UCSD-AML1 (cell line): ENCODE results near the gene GBX1.

Experiments
- DNase-seq: peaks from one replicate; lab custom pipeline; 2025; ENCODE audit not compliant: unreplicated experiment; lab: John Stamatoyannopoulos, UW

Gene GBX1

DNA sequence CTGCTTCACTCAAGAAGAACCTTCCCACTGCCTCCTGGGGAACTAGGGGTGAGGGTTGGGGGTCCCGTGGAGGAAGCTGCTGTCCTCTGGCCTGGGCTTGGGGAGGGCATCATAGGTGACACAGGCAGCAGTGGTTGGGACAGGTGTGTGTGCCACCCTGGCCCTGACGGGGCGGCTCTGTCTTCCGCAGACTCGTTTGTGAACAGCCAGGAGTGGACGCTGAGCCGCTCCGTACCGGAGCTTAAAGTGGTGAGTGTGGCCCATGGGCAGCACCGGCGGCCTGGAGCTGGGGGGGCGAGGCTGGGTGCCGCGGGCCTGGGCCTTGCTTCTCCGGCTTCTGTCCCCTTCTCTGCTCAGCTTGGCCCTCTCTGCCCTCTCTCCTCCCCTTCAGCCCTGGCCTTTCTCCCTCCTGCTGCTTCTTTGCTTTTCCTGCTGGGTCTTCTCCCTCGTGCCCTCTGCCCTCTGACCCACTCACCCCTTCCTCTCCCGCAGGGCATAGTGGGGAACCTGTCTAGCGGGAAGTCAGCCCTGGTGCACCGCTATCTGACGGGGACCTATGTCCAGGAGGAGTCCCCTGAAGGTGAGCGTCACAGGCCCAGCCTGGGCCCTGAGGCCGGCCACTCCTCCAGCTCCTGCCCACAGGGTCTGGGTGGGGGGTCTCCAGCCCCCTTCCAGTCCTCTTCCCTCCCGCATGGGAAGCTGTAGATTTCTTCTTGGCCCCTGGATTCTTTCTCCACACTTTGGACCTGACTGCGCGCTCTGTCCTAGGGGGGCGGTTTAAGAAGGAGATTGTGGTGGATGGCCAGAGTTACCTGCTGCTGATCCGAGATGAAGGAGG, 50.7 kb downstream of the GBX1 start:
- no peak for DNase-seq

DNA sequence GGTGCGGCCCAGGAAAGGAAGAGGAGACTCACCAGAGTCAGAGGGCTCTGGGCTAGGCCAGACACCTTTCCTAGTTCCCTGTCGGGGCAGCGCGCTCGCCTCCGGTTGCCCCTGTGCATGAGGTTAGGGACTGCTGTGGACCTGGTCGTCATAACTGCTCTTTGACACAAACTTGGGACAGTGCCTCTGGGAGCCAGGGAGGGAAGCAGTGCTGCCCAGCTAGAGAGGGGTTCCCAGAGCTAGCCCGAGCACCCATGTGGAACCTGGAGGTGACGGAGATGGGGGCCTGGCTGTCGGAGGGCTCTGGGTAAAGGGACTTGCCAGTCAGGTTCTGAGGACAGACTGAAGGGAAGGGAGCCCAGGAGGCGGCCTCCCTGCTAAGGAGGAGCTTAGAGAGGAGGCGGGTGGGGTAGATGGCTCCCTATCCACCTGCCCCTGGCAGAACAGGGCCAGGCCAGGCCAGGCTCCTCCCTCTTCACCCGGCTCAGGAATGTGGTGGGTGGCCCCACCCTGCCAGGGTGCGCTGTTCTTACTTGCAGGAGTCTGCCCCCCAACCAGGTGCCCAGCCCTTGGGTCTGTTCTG, 51.6 kb downstream of the GBX1 start:
- DNase-seq = no peak

DNA sequence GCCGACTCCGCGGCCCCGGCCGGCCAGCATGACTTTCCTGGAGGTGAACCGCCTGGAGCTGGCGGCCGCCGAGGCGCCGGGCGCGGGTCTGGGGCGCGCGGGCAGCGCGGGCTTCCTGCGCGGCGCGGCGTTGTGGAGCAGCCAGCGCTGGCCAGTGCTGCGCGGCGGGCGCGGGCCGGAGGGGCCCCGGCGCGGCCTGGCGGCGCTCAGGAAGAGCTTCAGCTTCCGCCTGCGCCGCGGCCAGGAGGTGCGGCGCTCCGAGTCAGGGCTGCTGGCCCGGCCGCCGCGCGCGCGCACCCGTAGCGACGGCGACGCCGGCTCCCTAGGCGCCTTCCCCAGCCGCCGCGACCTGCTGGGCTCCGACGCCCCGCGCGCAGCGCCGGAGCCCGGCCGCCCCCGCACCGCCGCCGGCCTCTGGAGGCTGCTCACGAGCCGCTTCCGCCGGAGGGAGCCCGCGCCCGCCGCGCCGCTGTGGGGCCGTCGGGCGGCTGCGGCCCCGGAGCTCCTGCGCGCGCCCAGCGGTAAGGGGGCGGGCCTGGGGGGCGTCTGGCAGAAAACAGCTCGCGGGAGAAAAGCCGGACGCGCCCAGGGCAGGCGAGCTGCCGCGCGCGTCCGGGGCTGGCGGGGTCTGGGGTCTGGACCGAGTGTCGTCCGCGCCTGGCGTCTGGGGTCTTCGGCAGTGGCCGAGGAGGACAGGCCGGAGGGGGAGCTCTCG, 52.2 kb downstream of the GBX1 start:
- DNase-seq = no peak

DNA sequence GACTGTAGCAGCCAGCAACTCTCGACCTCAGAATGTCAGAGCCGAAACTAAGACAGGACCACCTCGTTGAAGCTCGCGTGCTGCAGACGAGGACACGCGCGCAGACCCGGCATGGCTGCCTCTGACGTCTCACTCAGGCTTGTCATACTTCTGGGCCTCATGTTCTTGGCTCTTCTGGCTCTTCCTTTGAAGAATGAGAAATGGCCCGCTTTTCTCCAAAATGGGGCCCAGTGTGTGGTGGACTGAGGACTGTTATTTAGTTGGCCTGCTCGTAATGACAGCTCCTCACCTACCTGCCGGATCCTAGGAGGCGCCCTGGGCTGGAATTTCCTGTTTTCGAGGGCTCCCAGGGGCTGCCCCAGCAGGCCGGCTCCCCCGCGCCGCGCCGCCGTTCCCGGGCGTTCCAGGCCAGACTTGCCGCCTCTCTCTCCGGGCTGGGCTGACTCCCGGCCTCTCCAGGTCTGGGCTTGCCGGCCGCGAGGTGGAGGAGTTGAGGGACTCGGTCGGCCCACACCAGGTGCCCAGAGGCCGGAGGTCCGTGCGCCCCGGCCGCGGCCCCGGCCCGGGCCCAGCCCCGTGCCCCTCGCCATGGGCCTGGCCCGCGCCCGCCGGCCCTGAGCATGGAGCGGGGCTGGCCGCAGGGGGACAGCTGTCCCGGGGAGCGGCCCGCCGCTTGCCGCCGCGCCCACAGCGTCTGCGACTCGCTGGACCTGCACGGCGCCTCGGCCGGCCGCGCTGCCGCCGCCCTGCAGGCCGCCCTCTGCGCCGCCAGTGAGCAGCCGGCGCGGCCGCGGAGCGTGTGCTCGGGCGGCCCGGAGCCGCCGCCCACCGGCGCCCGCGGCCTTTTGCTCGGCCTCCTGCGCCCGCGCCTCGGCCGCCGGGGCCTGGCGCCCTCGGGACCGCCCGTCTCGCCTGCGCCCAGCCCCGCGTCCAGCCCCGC, 53.1 kb downstream of the GBX1 start:
- no peak for DNase-seq

DNA sequence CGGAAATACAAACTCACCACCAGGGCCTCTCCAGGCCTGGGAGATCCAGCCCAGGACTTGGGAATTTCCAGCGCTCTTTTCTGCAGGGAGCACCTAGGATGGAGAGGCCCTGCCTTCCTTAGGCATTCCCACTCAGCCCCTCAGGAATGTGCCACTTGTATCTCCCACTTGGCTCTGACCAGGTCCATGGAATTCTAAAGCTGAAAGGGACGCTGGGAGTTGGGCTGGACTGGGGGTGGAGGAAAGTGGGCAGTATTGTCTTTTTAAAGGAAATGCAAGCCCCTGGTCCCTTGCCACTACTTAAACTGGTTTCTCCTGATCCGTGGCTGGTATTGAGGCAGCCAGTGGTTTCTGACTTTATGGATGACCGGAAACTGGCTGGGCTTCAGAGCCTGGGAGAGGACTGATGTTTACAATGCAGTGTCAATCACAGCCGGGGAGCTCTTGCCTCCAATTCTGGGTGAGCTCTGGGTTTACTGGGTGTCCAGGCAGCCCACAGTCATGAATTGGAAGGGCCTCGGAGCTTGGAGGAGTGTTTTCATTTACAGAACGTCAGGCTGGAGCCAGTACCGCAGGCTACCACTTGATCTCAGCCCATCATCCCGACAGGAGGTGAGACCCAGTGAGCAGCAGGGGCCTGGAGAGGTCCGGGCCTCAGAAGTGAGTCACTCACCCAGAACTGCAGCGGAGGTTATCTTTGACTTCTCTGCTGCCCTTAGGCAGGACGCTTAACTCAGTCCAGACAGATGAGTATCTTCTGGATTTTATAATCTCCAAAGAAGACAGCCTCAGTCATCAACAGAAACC, 53.9 kb downstream of the GBX1 start:
- DNase-seq = no peak

DNA sequence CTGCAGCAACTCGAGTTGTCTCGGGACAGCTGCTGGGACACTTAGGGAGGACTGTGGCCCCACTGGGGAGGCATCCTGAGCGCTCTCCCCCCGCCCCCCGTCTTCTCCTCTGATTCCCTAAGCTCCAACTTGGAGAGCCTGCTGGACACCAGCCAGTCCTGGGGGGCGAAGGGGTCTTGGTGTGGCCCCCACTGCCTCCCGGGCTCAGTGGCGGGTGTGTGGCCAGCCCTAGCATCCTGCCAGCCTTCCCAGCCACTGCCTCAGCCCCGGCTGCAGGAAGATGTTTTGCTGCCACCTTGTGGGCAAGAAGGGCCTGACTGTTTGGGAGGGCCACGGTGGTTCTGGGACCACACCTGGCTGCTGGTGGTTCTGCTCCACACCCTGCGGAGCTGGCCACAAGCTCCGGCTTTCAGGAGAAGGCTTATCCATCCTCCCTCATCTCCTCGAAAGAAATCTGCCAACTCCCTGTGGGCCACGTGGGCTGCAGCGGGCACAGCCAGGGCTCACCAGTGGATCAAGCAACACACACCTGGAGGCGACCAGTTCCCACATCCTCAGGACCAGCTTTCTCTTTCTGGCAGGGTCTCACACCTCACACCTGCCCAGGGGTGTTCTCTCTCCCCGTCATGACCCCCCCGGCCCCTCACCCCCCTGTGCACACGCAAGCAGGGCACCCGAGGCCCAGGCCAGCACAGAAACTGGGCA, 56.4 kb downstream of the GBX1 start:
- peak; percentile 45 for DNase-seq

DNA sequence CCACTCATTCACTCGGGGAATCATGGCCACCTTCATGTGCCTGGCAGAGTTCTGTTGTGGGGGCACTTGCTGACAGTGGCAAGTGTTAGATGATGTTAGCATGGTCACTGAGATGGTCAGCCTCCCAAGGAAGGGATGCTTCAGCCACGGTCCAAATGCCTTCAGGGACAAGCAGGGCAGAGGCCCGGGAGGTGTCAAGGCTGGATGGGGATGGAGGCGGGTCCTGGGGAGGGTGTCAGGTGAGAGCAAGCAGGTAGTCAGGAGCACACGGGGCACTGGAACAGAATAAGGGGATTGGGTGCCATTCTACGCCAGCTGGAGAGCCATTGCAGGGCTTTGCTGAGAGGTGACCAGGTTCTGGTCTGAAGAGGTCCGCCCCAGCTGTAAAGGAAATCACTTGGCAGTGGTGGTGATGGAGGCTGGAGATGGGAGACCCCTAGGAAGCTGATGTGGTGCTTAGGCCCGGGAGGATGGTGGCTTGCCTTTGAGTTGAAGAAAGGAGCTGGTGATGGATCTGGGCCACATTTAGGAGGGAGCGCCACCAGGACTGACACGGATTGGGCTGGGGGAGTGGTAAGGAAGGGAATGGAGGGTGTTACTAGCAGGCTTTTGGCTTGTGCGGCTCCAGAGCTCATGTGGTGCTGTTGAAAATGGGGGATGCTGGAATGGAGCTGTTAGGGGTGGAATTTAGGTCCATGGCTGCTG, 57.1 kb downstream of the GBX1 start:
- DNase-seq = no peak

DNA sequence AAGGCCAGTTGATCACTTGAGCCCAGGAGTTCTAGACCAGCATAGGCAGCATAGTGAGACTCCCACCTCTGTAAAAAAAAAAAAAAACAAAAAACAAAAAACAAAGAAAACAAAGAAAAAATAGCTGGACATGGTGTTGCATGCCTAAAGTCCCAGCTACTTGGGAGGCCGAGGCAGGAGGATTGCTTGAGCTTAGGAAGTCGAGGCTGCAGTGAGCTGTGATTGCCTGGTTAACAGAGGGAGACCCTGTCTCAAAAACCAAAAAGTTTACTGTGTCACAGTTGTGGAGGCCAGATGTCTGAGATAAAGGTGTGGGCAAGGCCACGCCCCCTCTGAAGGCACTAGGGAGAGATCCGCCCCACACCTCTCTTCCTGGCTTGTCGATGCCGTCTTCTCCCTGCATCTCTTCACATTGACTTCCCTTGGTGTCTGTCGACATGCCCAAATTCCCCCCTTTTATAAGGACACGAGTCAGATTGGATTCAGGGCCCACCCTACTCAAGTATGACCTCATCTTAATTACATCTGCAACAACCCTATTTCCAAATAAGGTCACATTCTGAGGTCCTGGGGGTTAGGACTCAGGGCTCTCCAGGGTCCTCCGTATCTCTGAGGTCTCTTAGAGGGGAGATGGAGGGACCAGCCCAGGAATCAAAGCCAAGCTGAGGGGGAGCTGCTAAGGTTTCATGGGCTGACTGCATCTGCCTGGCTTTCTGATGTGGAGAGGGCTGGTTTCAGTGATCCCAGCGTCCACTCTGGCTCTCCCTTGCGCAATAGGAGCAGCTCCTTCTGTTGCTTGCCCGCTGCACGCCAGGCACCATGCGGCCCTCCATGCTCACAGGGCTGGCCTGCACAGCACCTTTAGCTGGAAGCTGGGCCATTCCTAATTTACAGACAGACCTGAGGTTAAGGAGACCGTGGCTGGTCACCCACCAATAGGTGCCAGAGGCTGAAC, 58.1 kb downstream of the GBX1 start:
- DNase-seq = no peak

DNA sequence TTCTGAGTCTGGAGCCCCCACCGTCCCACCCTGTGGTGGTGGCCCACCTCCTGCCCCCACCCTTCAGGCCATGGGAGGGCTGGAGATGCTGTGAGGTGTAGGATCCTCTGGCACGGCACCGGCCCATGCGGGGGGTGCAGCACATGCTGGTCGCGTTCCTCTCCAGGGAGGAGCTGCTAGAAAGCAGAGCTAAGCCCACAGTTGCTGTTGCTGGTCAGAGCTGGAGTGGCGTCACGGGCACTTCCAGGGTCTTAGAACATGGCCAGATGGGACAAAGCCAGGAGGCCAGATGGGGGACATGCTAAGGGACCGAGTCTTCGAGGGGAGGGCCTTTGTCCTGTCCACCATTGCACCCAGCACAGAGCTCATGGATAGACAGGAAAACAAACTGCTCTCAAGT, 59.6 kb downstream of the GBX1 start:
- no peak for DNase-seq

DNA sequence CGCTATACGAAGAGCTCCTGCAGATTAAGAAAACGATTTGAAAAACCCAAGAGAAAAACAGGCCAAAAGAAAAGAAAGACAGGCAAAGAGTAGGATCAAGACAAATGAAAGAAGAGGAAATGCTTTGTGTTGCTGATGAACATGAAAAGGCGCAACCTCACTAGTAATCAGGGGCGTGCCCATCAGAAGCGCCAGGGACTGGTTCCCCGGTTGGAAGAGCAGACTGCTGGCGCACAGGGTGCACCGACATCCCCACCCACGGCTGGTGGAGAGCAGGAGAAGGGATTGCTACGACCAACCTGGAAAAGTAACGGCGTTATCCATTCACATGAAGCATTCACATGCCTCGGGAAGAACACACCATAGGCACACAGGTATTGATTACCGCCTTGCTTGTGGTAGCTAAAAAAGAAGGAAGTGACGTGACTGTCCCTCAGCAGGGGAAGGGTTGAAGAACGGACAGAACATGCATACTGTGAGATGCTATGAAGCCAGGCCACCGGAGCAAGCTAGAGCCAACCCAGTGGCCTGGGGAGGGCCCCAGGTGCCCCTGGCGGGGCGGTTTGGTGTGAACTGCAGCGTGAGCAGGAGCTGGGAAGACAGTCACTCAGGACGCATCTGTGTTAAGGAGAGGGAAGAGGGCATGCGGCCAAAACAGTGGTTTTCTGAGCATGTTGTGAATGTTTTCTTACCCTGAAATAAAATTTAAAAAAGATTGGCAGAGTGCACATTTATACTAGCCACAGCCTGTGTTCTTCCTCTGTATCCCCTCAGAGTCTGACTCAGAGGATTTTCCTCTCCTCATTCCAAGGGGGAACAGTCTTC, 62.9 kb downstream of the GBX1 start:
- DNase-seq = no peak

DNA sequence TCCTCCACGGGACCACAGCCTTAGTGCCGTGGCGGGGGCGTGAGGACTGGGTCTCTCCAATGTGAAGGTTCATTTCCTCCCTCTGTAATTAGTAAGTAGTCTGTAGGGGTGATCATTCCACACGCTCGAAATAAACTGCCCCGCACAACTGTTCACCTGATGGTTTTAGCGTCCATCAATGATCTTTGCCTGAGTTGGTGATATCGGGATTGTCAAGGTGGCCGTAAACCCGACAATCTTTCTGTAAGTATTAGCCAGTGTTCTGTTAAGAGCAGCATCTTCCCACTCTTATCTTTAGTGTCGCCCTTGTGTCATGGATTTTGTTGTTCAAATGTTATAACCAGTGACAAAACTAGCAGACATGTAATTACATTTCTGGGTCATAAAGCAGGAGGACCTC, 63.5 kb downstream of the GBX1 start:
- DNase-seq = no peak

DNA sequence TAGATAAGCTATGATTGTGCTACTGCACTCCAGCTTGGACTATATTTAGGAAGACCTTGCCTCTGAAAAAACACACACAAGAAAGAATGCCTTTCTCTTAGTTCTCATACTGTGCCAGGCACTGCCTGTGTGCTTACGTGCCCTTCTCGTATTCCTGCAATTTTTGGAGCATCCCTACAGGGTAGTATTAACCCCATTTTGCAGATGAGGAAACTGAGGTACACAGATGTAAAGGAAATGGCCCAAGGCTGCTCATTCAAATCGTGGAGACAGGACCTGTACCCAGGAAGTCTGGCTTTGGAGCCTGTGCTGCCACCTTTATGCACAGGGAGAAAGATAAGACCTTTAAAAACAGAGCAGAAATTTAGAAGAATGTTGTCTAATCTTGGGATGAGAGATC, 64.5 kb downstream of the GBX1 start:
- no peak for DNase-seq

DNA sequence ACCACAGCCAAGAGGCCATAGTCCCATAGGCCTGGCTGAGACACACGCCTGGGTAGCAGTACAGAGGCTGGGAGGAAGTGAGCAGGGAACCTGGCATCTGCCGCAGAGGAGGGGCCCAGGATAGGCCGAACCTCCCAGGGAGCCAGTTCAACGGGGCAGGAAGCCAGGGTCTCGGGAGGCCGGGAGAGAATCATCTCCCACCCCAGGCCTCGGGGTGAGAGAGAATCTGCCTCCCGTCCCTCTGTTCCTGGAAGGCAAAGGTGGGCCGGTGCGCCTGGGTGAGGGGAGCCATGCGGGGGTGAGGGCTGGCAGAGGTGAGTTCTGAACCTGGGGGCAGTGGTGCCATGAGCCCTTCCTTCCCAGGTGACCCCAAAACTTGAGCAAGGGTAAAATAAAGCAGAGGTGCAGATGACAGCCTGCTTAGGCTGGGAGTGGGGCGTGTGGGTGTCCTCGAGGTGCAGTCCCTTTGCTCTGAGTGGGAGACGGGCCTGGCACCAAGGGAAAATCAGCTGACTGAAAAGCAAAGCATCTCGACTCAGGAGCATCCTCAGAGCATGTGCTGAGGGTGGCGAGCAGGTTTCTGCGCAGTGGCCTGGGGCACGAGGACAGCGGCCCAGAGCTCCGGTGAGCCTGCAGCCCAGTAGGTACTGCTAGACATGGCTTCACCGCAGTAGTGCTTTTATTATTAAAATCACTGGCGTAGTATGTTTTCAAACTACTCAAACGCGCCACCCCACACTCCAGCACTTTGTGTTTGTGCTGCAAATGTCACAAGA, 65.7 kb downstream of the GBX1 start:
- DNase-seq = no peak

DNA sequence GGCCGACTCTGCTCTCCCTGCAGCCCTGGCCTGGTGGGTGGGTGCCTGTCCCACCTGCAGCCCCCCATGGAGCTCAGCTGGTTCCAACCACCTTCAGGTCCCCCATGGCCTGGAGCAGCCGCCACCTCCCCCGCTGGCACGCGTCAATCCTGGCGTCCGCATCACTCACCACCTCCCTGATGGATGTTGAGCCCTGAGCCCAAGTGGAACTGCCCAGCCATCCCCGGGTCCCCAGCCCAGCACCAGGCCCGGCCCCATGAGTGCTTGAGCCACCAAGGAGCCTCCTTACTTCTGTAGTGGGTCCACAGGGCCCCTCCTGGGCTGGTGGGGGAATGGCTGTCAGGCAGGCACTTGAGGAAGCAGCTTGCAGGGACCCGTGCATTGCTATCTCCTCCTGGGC, 66.6 kb downstream of the GBX1 start:
- no peak for DNase-seq

DNA sequence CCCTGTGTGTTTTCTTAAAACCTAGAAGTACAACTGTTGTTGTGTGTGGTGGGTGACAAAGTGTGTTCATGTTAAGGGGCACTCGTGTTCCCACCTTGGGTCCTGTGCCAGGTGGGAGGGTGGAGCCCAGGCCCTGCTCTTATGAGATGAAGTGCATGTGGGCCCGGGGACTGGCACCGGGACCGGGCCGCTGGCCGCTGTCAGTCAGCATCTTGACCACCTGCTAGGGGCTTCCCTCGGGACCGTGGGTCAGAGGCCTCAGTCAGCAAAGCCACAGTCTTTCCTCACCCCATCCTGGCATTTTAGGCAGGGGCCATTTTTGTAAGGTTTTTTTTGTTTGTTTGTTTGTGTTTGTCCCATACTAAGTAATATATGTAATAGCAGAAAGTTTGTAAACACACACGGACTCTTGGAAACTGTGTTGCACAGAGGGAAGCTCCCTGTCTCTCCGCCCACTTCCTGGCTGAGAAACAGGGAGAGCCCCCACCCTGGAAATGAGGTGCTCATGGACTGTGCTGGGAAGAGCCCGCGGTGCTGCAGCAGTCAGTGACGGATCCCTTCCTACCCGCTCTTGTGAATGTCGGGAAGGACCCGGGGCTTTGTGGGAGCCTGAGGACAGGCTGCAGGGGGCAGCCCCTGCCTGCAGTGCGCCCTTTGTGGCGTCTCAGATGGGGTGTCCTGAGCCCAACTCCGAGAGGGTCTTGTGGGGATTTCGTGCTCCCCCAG, 67.8 kb downstream of the GBX1 start:
- no peak for DNase-seq
